GM12891 (cell line): ENCODE results near the gene SLC6A9.

ENCODE experiments used
- DNase-seq: peaks from one replicate; pipeline ENCODE4 v3.0.0; 2011; ENCODE audit warnings: low spot score; ENCODE audit not compliant: insufficient read length
- FAIRE-seq: peaks from 2 replicates; lab custom pipeline; 2011; peaks lifted over from hg19 to GRCh38; lab: Jason Lieb, UNC
- PAX5 ChIP-seq: IDR thresholded peaks from 2 replicates; pipeline ENCODE4 v1.6.1; 2011; ENCODE audit warnings: low read length, moderate library complexity, mild to moderate bottlenecking; ENCODE audit not compliant: insufficient read depth, severe bottlenecking
- POLR2A ChIP-seq: IDR thresholded peaks from 2 replicates; pipeline ENCODE4 v1.6.1; 2011; ENCODE audit warnings: low read depth, low read length, control low read depth
- POLR2AphosphoS5 ChIP-seq: IDR thresholded peaks from 2 replicates; pipeline ENCODE4 v1.6.1; 2011; ENCODE audit warnings: low read depth, low read length, control low read depth
- POU2F2 ChIP-seq: IDR thresholded peaks from 2 replicates; pipeline ENCODE4 v1.6.1; 2011; ENCODE audit warnings: low read depth, mild to moderate bottlenecking, control low read depth, low read length, moderate library complexity
- SPI1 ChIP-seq: IDR thresholded peaks from 2 replicates; pipeline ENCODE4 v1.6.1; 2011; ENCODE audit warnings: low read depth, low read length, control low read depth
- TAF1 ChIP-seq: IDR thresholded peaks from 2 replicates; pipeline ENCODE4 v1.6.1; 2011; ENCODE audit warnings: low read depth, low read length, control low read depth

The SLC6A9 gene

DNA sequence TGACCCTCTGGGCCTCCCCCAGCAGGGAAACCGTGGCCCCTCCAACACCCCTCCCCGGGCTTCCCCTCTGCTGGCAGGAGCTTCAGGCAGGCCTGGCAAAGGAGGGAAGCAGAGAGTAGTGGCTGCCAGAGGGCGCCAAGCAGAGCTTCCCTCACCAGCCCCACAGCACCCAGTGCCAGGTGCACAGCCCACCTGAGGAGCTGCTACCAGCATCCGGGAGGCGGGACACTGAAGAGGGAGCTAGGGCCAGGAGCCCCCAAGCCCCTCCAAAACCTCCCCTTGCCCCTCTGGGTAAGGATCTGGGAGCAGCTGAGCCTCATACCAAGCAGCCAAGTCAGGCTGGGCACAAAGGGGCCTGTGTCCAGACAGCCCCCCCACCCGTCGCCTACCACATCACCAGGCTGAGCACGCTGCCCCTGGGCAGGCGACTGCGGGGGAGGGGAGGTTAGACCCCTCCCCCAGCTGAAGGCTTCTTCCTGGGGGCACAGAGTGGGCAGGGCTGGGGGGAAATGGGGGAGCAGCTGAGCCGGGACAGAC, 20.3 kb downstream of the SLC6A9 start:
- DNase-seq (no peak), FAIRE-seq (no peak)
- TF ChIP-seq SPI1, result no peak
- no peak for TF ChIP-seq POLR2AphosphoS5
- no peak for TF ChIP-seq POU2F2
- TF ChIP-seq PAX5, result no peak
- TF ChIP-seq POLR2A, result no peak
- no peak for TF ChIP-seq TAF1

DNA sequence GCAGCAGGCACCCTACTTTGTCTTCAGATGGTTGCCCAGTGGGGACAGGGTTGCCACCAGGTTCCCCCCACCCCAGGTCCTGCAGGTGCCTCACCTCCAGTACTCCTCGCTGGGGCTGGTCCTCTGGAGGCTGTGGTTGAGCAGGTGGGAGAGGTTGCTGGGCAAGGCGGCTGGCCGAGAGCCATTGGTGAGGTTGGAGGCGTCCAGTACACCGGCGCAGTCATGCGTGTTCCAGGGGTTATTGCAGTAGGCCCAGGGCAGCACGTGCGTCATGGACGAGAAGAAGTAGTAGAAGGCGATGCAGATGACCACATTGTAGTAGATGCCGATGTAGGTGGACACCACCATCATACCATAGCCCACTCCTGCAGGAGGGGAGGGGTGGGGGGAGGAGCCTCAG, 23.0 kb downstream of the SLC6A9 start:
- no peak for TF ChIP-seq POU2F2
- TF ChIP-seq POLR2AphosphoS5, result no peak
- no peak for FAIRE-seq
- DNase-seq, result no peak

DNA sequence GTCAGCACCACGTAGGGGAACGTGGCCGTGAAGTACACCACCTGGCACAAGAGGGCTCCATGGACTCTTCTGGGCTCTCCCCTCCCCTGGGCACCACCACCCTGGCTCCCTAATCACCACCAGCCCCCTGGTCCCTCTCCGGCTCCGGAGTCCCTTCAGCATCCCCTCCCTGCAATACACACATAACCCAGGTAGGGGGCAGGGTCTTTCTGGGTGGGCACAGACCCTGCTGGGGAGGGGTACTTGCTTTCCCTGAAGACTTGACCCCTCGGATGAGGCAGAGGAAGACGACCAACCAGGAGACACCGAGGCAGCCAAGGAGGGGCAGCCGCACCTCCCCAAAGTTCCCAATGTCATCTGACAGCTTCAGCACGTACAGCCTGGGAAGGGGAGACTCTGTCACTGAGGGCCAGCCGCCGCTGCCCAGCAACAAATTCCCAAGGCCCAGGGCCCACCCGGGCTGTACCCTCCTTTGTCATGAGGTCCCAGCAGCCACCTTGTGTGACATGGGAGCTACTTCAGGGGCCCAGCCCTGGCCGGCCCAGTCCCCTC, 28.6 kb downstream of the SLC6A9 start:
- no peak for TF ChIP-seq POLR2A
- no peak for TF ChIP-seq SPI1
- TF ChIP-seq TAF1, result no peak
- no peak for TF ChIP-seq POU2F2
- TF ChIP-seq PAX5, result no peak
- no peak for TF ChIP-seq POLR2AphosphoS5
- no peak for DNase-seq
- FAIRE-seq, result no peak

DNA sequence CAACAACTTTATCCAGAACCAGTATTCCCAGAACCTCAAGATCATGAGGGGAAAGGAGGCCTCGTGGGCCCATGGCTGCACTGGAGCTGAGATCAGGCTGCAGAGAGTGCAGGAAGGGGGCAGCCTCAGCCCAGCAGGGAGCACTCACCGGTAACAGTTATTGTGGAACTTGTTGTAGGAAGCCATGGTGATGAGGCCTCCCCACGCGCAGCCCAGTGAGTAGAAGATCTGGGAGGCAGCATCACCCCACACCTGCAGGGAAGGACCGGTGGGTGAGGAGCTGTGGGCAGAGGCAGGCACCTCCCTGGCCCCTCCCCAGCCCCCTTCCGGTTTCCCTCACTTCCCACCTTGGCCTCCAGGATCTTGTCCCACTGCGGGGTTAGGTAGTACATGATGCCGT, 29.1 kb downstream of the SLC6A9 start:
- TF ChIP-seq POU2F2 (no peak), TAF1 (no peak), POLR2AphosphoS5 (no peak), PAX5 (no peak), POLR2A (no peak), SPI1 (no peak)
- no peak for FAIRE-seq

DNA sequence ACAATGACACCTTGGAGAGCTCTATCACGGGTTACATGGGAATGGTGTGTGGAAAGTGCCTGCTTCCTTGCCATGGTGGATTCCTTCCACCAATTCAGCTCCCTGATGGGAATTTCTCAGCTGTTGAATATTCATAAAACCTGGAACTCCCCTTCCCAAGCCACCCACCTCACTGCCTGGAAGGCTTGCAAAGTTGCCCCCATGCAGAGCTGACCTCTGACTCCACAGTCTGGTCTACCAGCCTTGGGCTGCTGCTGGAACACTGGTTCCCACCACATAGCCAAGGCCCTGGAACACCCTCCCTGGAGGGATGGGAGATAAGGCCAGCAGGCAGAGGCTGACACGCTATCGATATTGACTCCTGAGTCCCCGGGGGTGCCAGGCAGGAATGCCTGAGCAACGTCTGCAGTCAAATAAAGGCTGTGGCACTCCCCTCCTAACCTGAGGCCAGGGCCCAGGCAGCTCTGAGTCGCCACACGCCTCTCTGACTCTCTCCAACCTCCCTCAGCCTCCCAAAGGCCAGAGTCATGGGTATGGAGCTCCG, 31.1 kb downstream of the SLC6A9 start:
- no peak for TF ChIP-seq PAX5
- TF ChIP-seq POLR2AphosphoS5, result no peak
- no peak for TF ChIP-seq POU2F2
- FAIRE-seq (no peak), DNase-seq (no peak)

More for the DNA sequence above, 29.1 kb downstream of the SLC6A9 start:
- no peak for DNase-seq

DNA sequence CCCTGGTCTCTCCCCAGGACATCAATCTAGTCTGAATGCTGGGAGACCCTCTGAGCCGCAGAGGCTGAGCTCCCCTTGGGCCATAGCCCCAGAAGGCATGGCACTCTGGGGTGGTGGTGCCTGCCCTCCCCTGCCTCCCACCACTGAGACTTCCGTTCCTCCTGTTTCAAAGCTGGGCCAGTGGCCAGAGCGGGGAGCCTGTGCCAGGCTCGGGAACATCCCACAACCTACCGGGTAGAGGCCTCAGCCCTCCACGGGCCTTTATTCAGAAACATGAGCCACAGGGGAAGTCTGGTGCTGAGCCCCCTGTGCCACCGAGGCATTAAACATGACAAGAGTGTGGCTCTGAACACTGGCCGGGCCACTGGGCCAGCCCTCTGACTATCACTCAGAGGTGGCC, 31.8 kb downstream of the SLC6A9 start:
- DNase-seq (no peak), FAIRE-seq (no peak)
- TF ChIP-seq PAX5 (no peak), SPI1 (no peak), POU2F2 (no peak), TAF1 (no peak), POLR2A (no peak), POLR2AphosphoS5 (no peak)

DNA sequence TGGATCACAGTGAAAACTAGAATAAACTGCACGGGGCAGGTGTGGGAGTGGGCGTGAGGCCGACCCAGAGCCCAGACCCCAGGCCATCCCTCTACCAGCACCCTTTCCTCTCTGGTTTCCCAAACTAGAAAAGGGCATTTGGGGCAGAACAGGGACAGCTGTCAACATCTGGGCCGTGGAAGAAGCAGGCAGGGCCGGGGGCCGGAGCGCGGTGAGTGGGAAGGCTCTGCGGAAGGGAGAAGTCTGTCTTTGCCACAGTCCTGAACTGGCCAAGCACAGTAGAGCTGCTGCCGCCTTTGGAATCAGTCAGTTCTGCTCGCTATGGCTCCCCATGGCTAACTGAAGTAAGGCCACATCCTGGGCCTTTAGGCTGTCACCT, 33.3 kb downstream of the SLC6A9 start:
- DNase-seq, result no peak
- FAIRE-seq, result no peak
- TF ChIP-seq POLR2AphosphoS5, result no peak
- no peak for TF ChIP-seq POU2F2
- TF ChIP-seq POLR2A, result no peak
- TF ChIP-seq SPI1, result no peak
- TF ChIP-seq PAX5, result no peak
- TF ChIP-seq TAF1, result no peak

DNA sequence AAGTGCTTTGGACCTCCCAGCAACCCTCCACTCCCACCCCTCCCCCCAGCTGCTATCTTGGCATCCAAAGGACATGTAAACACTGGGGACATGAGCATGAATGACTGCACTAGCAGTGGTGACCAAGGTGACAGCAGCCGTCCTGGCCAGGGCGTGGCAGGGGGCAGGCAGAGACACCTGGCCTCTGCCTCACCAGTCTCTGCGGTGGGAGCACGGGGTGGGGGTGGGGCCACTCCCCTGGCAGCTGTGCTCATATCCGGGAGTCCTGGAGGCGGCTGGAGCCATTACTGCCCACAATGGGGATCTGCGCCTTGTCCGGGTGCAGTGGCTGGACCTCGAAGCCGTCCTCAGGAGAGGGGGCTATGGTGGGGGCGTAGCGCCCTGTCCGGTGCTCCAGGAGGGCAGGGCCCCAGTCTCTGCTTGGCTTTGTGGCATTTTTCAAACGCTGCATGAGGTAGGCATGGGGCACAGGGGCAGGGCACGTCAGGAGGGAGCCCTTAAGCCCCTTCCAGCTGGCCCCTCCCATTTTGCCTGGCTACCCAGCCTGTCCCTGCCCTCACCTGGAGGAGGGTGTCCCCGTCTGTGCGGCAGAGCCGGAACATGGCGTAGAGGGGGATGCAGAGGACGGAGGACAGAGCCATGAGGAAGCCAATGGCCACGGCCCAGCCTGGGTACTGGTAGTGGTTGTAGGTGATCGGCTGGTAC, 33.8 kb downstream of the SLC6A9 start:
- no peak for TF ChIP-seq POLR2AphosphoS5
- TF ChIP-seq POU2F2, result no peak
- TF ChIP-seq POLR2A, result no peak
- TF ChIP-seq SPI1, result no peak
- TF ChIP-seq PAX5, result no peak
- no peak for TF ChIP-seq TAF1
- FAIRE-seq (no peak), DNase-seq (no peak)

DNA sequence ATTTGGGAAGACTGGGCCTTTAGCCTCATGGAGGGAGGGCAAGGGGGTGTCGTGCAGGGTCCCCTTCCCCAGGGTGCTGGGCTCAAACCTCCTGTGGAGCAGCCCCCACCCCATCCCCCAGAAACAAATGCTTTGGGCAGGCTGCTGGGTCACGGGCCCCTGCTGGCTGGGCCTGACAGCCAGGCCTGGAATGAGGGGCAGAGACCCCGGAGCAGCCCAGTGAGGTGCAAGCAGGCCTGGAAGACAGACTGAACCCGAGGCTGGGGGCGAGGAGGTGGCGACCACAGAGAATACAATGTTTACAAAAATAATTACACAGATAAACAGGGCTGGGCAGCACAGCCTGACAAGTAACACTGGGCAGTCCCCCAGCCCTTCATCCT, 34.5 kb downstream of the SLC6A9 start:
- DNase-seq, result no peak
- no peak for FAIRE-seq
- TF ChIP-seq POLR2A (no peak), POLR2AphosphoS5 (no peak), POU2F2 (no peak), TAF1 (no peak), SPI1 (no peak)

DNA sequence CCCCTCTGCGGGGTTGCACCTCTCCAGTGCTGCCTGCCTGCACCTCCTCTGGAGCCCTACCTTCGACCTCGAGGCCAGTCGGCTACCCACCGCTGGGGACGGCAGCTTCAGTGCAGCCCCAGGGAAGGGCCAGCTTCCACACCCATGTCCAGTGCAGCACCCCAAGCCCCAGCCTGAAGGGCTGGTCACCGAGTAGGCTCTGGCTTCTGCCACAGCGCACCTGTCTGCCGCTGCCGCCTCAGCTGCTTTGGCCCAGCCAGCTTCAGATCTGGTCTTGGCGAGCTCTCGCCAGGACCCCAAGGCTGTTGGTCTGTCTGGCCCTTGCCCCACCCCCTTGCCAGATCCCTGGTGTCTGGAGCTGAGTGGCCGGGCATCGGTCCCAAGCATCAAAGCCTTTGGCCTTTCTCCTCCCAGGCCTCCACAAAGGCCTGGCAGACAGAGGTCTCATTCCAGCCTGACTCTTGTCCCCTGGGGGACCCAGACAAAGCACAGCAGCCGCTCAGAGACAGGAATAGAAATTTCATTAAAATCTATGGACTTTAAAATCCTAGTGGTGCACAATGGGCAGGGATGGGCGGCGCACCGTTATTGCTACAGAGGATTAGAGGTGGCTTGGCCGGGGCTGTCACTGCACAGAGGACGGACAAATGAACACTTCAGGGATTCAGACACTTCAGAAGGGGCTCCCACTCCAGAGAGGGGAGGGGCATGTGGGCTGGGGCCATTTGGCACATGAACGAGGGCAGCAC, 35.1 kb downstream of the SLC6A9 start:
- FAIRE-seq, result no peak
- no peak for DNase-seq
- TF ChIP-seq POLR2AphosphoS5 (no peak), PAX5 (no peak), POLR2A (no peak), TAF1 (no peak), POU2F2 (no peak), SPI1 (no peak)
